Mesenchymal stem cell (in vitro differentiated cells and primary cell): ENCODE data around the gene WWOX.

Source experiments
- DNase-seq: peaks from one replicate; pipeline ENCODE4 v3.0.0-alpha.2; 2013
- H2AFZ ChIP-seq: one replicate; pipeline ENCODE4 v1.6.1; 2013; ENCODE audit warnings: low read depth, mild to moderate bottlenecking, control low read depth, inconsistent platforms, low read length, moderate library complexity
- H2AK5ac ChIP-seq: 2 replicates; pipeline ENCODE4 v1.6.1; 2013; ENCODE audit warnings: low read length, moderate library complexity, mild to moderate bottlenecking, inconsistent platforms; ENCODE audit not compliant: severe bottlenecking
- H2BK120ac ChIP-seq: one replicate; pipeline ENCODE4 v1.6.1; 2013; ENCODE audit warnings: low read depth, mild to moderate bottlenecking, inconsistent platforms, low read length, moderate library complexity
- H2BK12ac ChIP-seq, 2 experiments: one replicate each; pipeline ENCODE4 v1.6.1; 2013; ENCODE audit warnings: inconsistent platforms in 2 of 2, low read length in 2 of 2, mild to moderate bottlenecking in 2 of 2, moderate library complexity in 2 of 2, control low read depth in 1 of 2
- H2BK15ac ChIP-seq: one replicate; pipeline ENCODE4 v1.6.1; 2013; ENCODE audit warnings: mild to moderate bottlenecking, low read depth, inconsistent platforms; ENCODE audit not compliant: poor library complexity, severe bottlenecking
- H2BK5ac ChIP-seq: 2 replicates; pipeline ENCODE4 v1.6.1; 2013; ENCODE audit warnings: low read depth, mild to moderate bottlenecking, low read length, control low read depth, inconsistent platforms; ENCODE audit not compliant: poor library complexity, severe bottlenecking
- H3K14ac ChIP-seq, 2 experiments: one replicate each; pipeline ENCODE4 v1.6.1; 2013; ENCODE audit warnings: inconsistent platforms in 2 of 2, low read length in 2 of 2, control low read depth in 1 of 2, mild to moderate bottlenecking in 1 of 2, moderate library complexity in 1 of 2
- H3K18ac ChIP-seq, 2 experiments: one replicate each; pipeline ENCODE4 v1.6.1; 2013; ENCODE audit warnings: inconsistent platforms in 2 of 2, low read length in 2 of 2, control low read depth in 1 of 2, low read depth in 1 of 2, mild to moderate bottlenecking in 1 of 2
- H3K23ac ChIP-seq, 2 experiments: one replicate each; pipeline ENCODE4 v1.6.1; 2013; ENCODE audit warnings: inconsistent platforms in 2 of 2, low read length in 2 of 2, mild to moderate bottlenecking in 2 of 2, moderate library complexity in 2 of 2, control low read depth in 1 of 2
- H3K27ac ChIP-seq: 2 replicates; pipeline ENCODE4 v1.5.1; 2013; ENCODE audit warnings: mild to moderate bottlenecking, moderate library complexity, low read length, control low read depth, inconsistent platforms; ENCODE audit not compliant: poor library complexity, severe bottlenecking
- H3K27me3 ChIP-seq, 2 experiments: 2 replicates each; pipeline versions ENCODE4 v1.6.1 to v1.7.0; 2013; ENCODE audit warnings: low read length in 2 of 2, mild to moderate bottlenecking in 2 of 2, moderate library complexity in 2 of 2, control low read depth in 1 of 2, inconsistent platforms in 1 of 2; ENCODE audit not compliant: control insufficient read depth in 1 of 2, insufficient read depth in 1 of 2
- H3K36me3 ChIP-seq, 2 experiments: 2 replicates each; pipeline versions ENCODE4 v1.6.1 to v1.7.0; 2013; ENCODE audit warnings: low read length in 2 of 2, control low read depth in 1 of 2, inconsistent platforms in 1 of 2, low read depth in 1 of 2, mild to moderate bottlenecking in 1 of 2; ENCODE audit not compliant: insufficient read depth in 2 of 2, control insufficient read depth in 1 of 2
- H3K4ac ChIP-seq, 2 experiments: one replicate each; pipeline ENCODE4 v1.6.1; 2013; ENCODE audit warnings: inconsistent platforms in 2 of 2, low read length in 2 of 2, mild to moderate bottlenecking in 2 of 2, moderate library complexity in 2 of 2, control low read depth in 1 of 2, low read depth in 1 of 2
- H3K4me1 ChIP-seq: 2 replicates; pipeline ENCODE4 v1.6.1; 2013; ENCODE audit warnings: low read depth, low read length, control low read depth; ENCODE audit not compliant: control insufficient read depth, insufficient read depth
- H3K4me2 ChIP-seq: 2 replicates; pipeline ENCODE4 v1.6.1; 2013; ENCODE audit warnings: low read length, mild to moderate bottlenecking, inconsistent platforms; ENCODE audit not compliant: poor library complexity, severe bottlenecking
- H3K4me3 ChIP-seq, 2 experiments: 2 replicates each; pipeline versions ENCODE4 v1.5.1 to v1.7.0; 2013; ENCODE audit warnings: low read length in 2 of 2, mild to moderate bottlenecking in 2 of 2, control low read depth in 1 of 2, low read depth in 1 of 2; ENCODE audit not compliant: insufficient read depth in 1 of 2
- H3K79me1 ChIP-seq: replicated peaks from 2 replicates; pipeline ENCODE4 v1.6.1; 2013; ENCODE audit warnings: mild to moderate bottlenecking, control low read depth, low read length, inconsistent platforms; ENCODE audit not compliant: poor library complexity, severe bottlenecking
- H3K9ac ChIP-seq: 2 replicates; pipeline ENCODE4 v1.7.0; 2013; ENCODE audit warnings: mild to moderate bottlenecking, low read length, moderate library complexity
- H3K9me3 ChIP-seq: 2 replicates; pipeline ENCODE4 v1.7.0; 2013; ENCODE audit warnings: mild to moderate bottlenecking, low read length; ENCODE audit not compliant: control insufficient read depth
- H4K8ac ChIP-seq: one replicate; pipeline ENCODE4 v1.6.1; 2013; ENCODE audit warnings: inconsistent platforms, mild to moderate bottlenecking, low read length, moderate library complexity
- H4K91ac ChIP-seq: one replicate; pipeline ENCODE4 v1.6.1; 2013; ENCODE audit warnings: mild to moderate bottlenecking, low read length, inconsistent platforms
- WGBS: methylation state at CpG from one replicate; pipeline ENCODE4 v1.1.7; 2013; ENCODE audit warnings: mixed read lengths; 5-methylcytosine and 5-hydroxymethylcytosine counted together

The WWOX gene

DNA sequence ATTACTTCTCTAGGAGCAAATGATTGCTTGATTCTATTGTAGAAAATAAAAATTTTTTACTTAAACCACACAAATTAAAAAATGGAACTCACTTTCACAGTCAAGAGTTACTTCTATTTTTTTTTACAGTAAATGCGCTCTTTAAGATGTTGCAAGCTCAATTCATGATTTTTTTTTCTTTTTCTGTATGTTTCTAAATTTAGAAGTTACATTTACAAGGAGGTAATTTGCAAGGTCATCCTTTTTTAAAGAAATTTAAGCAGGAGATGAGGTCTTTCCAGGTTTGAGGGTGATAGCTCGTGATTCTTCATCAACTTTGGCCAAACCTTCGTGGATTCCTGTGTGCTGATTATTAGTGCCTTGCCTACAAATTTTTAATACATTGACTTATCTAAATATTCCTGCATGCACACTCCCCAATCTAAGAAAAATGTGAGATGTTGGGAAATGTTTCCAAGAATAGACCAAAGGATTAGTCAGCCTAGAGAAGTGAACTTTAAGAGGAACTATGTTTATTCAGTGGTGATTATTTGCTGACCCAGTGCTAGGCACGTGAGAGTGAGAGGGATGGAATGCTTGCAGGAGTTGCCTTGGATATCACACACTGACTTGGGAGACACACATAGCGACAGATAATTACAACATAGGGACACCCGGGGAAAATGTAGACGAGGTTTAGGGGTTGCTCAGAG is 1071.2 kb downstream of the WWOX start:
- no peak overlapping the region for H3K4me2 ChIP-seq
- H4K8ac ChIP-seq, result no peak overlapping the region
- H3K4ac ChIP-seq, result no peak overlapping the region
- no peak overlapping the region for H4K91ac ChIP-seq
- 62% methylated on average over 3 of the region's 7 CpGs for WGBS
- H3K9me3 ChIP-seq, result peaks cover 3% of the 10 kb centered on the region
- no peaks in the 10 kb centered on the region for H3K79me1 ChIP-seq
- H3K27me3 ChIP-seq, result no peaks in the 10 kb centered on the region
- no peak overlapping the region for H3K27ac ChIP-seq
- H2BK12ac ChIP-seq, result no peak overlapping the region
- H2BK5ac ChIP-seq, result no peak overlapping the region
- H2BK120ac ChIP-seq, result no peak overlapping the region
- no peak overlapping the region for H2BK15ac ChIP-seq
- DNase-seq, result peak; percentile 58
- H3K14ac ChIP-seq, result no peak overlapping the region
- no peak overlapping the region for H3K23ac ChIP-seq
- H2AK5ac ChIP-seq, result no peak overlapping the region
- peaks cover 1% of the 10 kb centered on the region for H3K4me1 ChIP-seq
- H3K9ac ChIP-seq, result no peak overlapping the region
- no peaks in the 10 kb centered on the region for H3K36me3 ChIP-seq
- H2AFZ ChIP-seq, result no peak overlapping the region
- no peak overlapping the region for H3K18ac ChIP-seq
- H3K4me3 ChIP-seq, result no peak overlapping the region

GRCh38 chr16:79171504-79171903 is 1072.0 kb downstream of the WWOX start:
- Histone ChIP-seq H3K14ac (no peak overlapping the region), H2BK15ac (no peak overlapping the region), H2AK5ac (no peak overlapping the region), H3K4me2 (no peak overlapping the region), H3K36me3 (no peaks in the 10 kb centered on the region), H3K9me3 (peaks cover 3% of the 10 kb centered on the region), H3K9ac (no peak overlapping the region), H4K8ac (no peak overlapping the region), H3K4me1 (peaks cover 1% of the 10 kb centered on the region), H2BK5ac (no peak overlapping the region), H2BK12ac (no peak overlapping the region), H3K18ac (no peak overlapping the region), H3K4ac (no peak overlapping the region), H3K27me3 (no peaks in the 10 kb centered on the region), H2AFZ (no peak overlapping the region), H3K4me3 (no peak overlapping the region), H3K79me1 (no peaks in the 10 kb centered on the region), H4K91ac (no peak overlapping the region), H3K27ac (no peak overlapping the region), H2BK120ac (no peak overlapping the region), H3K23ac (no peak overlapping the region)
- no peak for DNase-seq
- WGBS, result 97% methylated on average over 1 of the region's 4 CpGs

DNA sequence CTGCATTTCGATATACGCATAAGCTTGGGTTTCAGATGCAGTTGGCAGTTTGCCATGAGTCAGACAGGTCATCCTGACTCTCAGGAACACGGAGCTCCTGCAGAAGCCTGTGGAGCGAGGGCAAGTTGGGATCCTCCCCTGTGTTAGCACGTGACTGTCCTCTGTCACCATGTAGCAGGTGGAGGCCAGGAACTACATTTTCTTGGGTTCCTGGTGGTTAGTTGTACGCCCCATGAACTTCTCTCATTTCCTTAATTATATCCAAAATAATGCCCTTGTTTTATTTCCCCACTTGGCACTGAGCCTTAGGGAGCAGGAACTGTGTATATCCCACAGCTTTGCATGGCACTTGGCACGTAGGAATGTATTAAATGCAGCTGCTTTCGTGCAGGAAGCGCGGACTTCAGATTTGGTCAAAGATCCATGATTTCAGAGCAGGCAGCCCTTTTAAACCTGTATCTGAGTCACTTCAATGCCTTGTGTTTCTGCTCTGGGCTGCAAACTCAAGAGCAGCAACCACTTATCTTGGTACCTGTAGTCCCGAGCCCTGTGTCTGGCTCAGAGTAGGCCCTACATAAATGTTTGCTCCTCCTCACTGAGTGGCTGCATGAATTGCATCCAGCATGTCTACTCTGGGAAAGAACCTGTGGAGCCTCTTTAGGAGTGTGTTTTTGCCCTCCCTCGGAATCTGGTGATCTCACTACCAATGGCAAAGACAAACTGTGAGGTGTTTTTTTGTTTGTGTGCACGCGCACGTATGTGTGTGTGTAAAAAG is 1072.7 kb downstream of the WWOX start:
- H2AK5ac ChIP-seq, result no peak overlapping the region
- no peak overlapping the region for H3K9ac ChIP-seq
- H3K9me3 ChIP-seq, result peaks cover 3% of the 10 kb centered on the region
- DNase-seq, result no peak
- H3K4me2 ChIP-seq, result no peak overlapping the region
- no peak overlapping the region for H3K4ac ChIP-seq
- no peak overlapping the region for H3K27ac ChIP-seq
- 82% methylated on average over 15 of the region's 15 CpGs for WGBS
- no peak overlapping the region for H4K91ac ChIP-seq
- no peaks in the 10 kb centered on the region for H3K27me3 ChIP-seq
- H2BK120ac ChIP-seq, result no peak overlapping the region
- no peak overlapping the region for H4K8ac ChIP-seq
- H3K4me1 ChIP-seq, result peaks cover 1% of the 10 kb centered on the region
- H3K23ac ChIP-seq, result no peak overlapping the region
- no peak overlapping the region for H2BK12ac ChIP-seq
- no peak overlapping the region for H2BK5ac ChIP-seq
- H3K18ac ChIP-seq, result no peak overlapping the region
- no peaks in the 10 kb centered on the region for H3K79me1 ChIP-seq
- no peak overlapping the region for H3K14ac ChIP-seq
- no peak overlapping the region for H2AFZ ChIP-seq
- no peak overlapping the region for H3K4me3 ChIP-seq
- H2BK15ac ChIP-seq, result no peak overlapping the region
- no peaks in the 10 kb centered on the region for H3K36me3 ChIP-seq

DNA sequence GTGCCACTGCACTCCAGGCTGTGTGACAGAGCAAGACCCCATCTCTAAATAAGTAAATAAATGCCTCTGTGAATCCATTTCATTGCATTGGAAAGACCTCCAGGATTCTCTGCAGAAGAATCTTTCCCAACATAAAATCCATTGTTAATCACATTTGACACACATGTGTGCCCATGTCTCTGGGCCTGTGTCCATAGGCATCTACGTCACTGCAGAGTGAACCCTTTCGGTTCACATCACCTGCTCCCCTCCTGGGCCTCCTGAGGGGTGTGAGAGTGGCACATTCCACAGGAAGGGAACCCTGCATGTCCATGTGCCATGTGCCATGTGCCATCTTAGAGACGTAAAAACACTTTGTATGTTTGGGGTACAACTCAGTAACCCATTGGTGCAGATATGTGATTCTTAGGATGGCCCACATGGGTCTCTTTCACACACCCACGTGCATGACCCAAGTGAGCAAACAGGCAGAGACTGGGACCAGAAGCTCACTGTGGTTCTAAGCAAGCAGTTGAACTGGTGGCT is 1073.6 kb downstream of the WWOX start:
- Histone ChIP-seq H3K9me3 (peaks cover 6% of the 10 kb centered on the region), H2BK5ac (no peak overlapping the region), H3K9ac (no peak overlapping the region), H4K8ac (no peak overlapping the region), H3K4me2 (no peak overlapping the region), H3K4ac (no peak overlapping the region), H3K27ac (no peak overlapping the region), H2AFZ (no peak overlapping the region), H4K91ac (no peak overlapping the region), H2BK12ac (no peak overlapping the region), H2AK5ac (no peak overlapping the region), H2BK15ac (no peak overlapping the region), H3K4me1 (peaks cover 1% of the 10 kb centered on the region), H3K14ac (no peak overlapping the region), H3K79me1 (no peaks in the 10 kb centered on the region), H2BK120ac (no peak overlapping the region), H3K23ac (no peak overlapping the region), H3K18ac (no peak overlapping the region), H3K27me3 (no peaks in the 10 kb centered on the region), H3K4me3 (no peak overlapping the region), H3K36me3 (no peaks in the 10 kb centered on the region)
- 82% methylated on average over 4 of the region's 4 CpGs for WGBS
- no peak for DNase-seq
